Tibial nerve (tissue), 4 donors: ENCODE measurements around the gene UMOD.

Source experiments
- CTCF ChIP-seq, 5 experiments: fragments of 200-600 bp in 3 of 5; fragments of 450-650 bp in 2 of 5; sonication (generic) in 3 of 5; IDR thresholded peaks; one replicate each; pipeline ENCODE4 v1.5.1; 2016 to 2019; ENCODE audit warnings: antibody characterized with exemption in 5 of 5, mild to moderate bottlenecking in 3 of 5, moderate library complexity in 2 of 5
- EP300 ChIP-seq, 2 donors: sonication (generic); formaldehyde crosslinking; IDR thresholded peaks; one replicate each; pipeline ENCODE4 v1.6.1; 2017; ENCODE audit warnings: antibody characterized with exemption in 2 of 2, mild to moderate bottlenecking in 1 of 2
- POLR2A ChIP-seq, 2 donors: fragments of 450-650 bp; IDR thresholded peaks; one replicate each; pipeline ENCODE4 v1.6.1; 2017; ENCODE audit warnings: antibody characterized with exemption in 2 of 2, mild to moderate bottlenecking in 2 of 2, moderate library complexity in 2 of 2

DNA sequence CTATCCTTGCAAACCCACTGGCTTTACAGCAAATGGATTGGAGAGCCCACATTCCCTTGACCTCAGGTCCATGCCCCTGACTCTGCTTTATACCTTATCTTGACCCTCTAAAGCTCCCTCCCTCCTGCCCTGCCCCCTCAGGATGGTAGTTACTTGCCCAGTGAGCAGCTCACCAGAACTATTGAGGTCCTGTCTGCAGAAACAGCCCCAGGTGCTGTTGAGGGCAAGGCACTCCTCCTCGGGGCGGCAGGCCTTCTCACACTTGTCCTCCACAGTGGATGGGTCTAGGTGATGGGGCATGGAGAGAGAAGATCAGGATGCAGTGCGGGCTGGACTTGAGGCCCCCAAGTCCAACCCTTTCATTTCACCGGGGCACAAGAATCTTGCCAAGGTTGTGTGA, 29.8 kb downstream of the UMOD start:
- no peak for TF ChIP-seq CTCF (IDR thresholded peaks at IDR 0.05)
- no peak for TF ChIP-seq POLR2A (IDR thresholded peaks at IDR 0.05)
- no peak for TF ChIP-seq EP300 (IDR thresholded peaks at IDR 0.05)
